Hepatocyte (in vitro differentiated cells): ENCODE measurements around the gene DSCAM.

Experiments used
- CTCF ChIP-seq: fragments of 200-600 bp; sonication (generic); IDR thresholded peaks from 2 replicates; pipeline ENCODE4 v1.5.1; 2016; ENCODE audit warnings: antibody characterized with exemption, mild to moderate bottlenecking; ENCODE audit not compliant: poor library complexity
- EZH2 ChIP-seq: fragments of 200-600 bp; sonication (generic); IDR thresholded peaks from 2 replicates; pipeline ENCODE4 v1.6.1; 2016; ENCODE audit warnings: antibody characterized with exemption, mild to moderate bottlenecking, borderline replicate concordance
- EZH2phosphoT487 ChIP-seq: fragments of 200-600 bp; sonication (generic); IDR thresholded peaks from one replicate; pipeline ENCODE4 v1.6.1; 2018; ENCODE audit warnings: antibody characterized with exemption, mild to moderate bottlenecking, low read depth, moderate library complexity; ENCODE audit not compliant: unreplicated experiment, severe bottlenecking

DNA sequence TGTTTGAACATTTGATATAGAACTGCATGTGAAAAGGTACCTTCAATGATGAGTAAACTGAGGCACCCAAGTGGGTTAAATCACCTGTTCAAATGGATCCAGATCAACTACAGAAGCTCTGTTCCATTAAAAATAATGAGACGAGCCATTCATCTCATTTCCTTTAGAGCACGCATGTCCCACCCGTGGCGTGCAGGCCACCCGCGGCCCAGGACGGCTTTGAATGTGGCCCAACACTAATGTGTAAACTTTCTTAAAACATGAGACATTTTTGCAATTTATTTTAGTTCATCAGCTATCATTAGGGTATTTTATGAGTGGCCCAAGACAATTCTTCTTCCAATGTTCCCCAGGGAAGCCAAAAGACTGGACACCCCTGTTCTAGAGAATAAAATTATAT lies 381.6 kb downstream of the DSCAM start:
- TF ChIP-seq EZH2: no peak
- TF ChIP-seq CTCF: no peak
- no peak for TF ChIP-seq EZH2phosphoT487
